ENCODE data around the gene TCEANC. TPM values are rescaled to one million over a fixed set of nuclear protein-coding genes. Genes with fewer than 3 reads are reported as not detected.

TCEANC gene
- total RNA-seq, 2 experiments from 2014 or later, result 1.2 to 1.6 TPM

DNA sequence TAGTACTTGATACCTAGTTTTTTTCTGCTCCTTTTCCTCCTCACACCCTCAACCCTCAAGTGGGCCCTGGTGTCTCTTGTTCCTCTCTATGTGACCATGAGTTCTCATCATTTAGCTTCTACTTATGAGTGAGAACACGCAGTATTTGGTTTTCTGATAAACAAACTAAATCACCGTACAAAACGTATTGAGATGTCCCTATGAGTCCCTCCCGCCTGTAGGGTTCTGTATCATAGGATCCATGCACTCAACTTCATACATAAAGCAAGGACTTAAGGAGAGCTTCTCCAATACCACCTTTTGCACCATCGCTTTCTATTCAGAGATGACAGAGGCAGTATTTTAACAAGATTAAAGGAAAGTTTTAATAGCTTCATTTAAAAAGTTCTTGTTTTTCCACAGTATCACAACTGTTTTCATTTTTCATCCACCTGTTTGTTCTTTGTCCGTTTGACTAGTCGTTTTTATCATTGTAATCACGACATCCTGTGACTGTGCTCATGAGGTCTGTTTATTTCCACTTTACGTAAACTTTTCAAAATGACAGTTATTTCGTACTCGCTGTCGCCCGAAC, 35.5 kb downstream of the TCEANC start:
- ChIA-PET CTCF (interaction anchor here (1.6 kb wide), 1 partner anchor 47 kb away, joined by 6 read pairs; the partner anchor contains the start of genes OFD1 and TRAPPC2), POLR2A (interaction anchor here (1.0 to 1.9 kb wide), 5 partner anchors 9 to 49 kb away, joined by 3 to 9 read pairs (median 5); partner anchors contain the start of genes OFD1 and TRAPPC2)

DNA sequence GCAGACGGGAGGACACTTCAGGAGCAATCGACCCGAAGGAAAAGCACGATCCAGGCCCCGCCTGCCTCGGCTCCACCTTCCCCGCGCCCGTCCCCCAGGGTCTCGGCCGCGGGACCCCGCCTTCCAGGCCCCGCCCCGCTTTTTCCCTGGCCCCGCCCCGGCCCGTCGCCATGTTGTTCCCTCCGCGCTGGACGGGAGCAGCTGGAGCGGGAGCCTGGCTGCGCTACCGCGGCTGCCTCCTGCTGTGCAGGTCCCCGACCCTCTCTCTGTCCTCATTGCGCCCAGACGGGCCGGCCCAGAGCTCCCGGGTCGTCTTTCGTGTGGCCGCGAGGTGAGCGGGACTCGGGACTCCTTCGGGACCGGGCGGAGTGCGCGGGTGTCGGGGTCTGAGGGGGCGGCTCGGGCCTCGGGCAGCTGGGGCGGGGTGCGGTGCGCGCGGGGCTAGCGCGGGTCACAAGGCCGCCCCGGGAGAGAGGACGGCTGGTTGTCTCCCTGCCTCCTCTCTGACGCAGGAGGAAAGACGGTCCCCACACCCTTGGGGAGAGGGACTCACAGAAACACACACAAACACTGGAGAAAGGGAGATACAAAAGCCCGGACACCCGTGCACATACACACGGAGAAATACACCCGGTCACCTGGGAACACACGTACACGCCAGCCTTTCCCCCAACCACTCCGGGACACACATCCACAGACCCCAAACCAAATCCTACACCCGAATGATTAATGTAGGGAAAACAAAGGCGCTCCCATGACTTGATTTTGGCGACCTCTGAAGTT, 36.2 kb downstream of the TCEANC start, which contains the start of gene RAB9A:
Gene RAB9A (plus strand): TSS at position 171 of the 783 bp plus-strand sequence. CDS start 19,619 bp downstream, outside the sequence.
- POLR2A ChIA-PET, result interaction anchor here (0.6 to 1.9 kb wide), 6 partner anchors 9 to 607 kb away, joined by 3 to 9 read pairs (median 4); partner anchors contain the start of genes OFD1 and TRAPPC2
- CTCF ChIA-PET, result interaction anchor here (1.6 kb wide), 1 partner anchor 46 kb away, joined by 6 read pairs; the partner anchor contains the start of genes OFD1 and TRAPPC2

DNA sequence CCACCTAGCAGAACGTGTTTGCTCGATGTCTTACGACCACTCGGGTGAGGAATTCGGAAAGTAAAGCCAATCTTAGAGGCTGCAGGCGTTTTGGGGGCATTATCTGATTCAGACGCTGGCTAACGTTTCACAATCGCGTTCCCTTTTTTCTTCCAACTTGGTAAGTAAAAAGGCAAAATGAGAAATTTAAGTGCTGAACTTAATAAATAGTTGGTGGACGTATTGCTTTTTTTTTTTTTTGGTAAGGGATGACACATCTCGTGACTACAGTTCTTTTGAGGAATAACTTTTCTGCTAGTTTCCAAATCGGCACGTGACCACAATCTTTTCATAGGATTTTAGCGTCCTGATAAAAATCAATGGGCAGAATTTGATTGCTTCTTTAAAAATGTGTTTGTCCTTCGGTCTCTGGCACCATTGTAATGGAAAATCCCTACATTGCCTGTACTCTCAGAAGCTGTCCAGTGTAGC, 36.8 kb downstream of the TCEANC start:
- ChIA-PET CTCF (interaction anchor here (0.7 kb wide), 1 partner anchor 769 kb away, joined by 4 read pairs; no protein-coding TSS in a partner anchor), POLR2A (interaction anchor here (0.6 to 1.5 kb wide), 5 partner anchors 8 to 608 kb away, joined by 3 to 6 read pairs (median 4); partner anchors contain the start of genes OFD1 and TRAPPC2)

DNA sequence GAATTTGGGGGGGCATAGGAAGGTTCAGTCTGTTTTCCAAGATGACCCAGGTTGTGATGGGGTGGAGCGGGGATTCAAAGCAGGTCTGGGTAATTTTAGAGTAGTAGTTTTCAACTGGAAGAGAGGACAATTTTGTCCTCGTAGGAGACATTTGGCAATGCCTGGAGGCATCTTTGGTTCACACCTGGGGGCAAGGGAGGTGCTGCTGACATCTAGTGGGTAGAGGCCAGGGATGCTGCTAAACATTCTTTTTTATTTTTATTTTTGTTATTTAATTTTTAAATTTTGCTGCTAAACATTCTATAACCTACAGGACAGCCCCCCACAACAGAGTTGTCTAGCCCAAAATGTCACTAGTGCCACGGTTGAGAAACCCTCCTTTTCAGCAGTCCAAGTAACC, 37.9 kb downstream of the TCEANC start:
- POLR2A ChIA-PET, result interaction anchor here (0.6 to 1.0 kb wide), 2 partner anchors 20 to 22 kb away, joined by 3 read pairs; no protein-coding TSS in a partner anchor
- CTCF ChIA-PET, result interaction anchor here (0.7 to 0.8 kb wide), 2 partner anchors 44 to 341 kb away, joined by 3 read pairs; partner anchors contain the start of genes OFD1 and TRAPPC2

GRCh38 chrX:13691841-13692371, 39.0 kb downstream of the TCEANC start:
- ChIA-PET POLR2A (interaction anchor here (1.0 kb wide), 1 partner anchor 23 kb away, joined by 3 read pairs; no protein-coding TSS in a partner anchor), CTCF (interaction anchor here (0.7 to 0.8 kb wide), 2 partner anchors 43 to 340 kb away, joined by 3 read pairs; partner anchors contain the start of genes OFD1 and TRAPPC2)

- POLR2A ChIA-PET, result no interaction called here
These were observed 39.9 kb downstream of the TCEANC start for GRCh38 chrX:13692771-13693231.

GRCh38 chrX:13693341-13693961, 40.5 kb downstream of the TCEANC start:
- ChIA-PET CTCF (interaction anchor here (0.8 kb wide), 1 partner anchor 31 kb away, joined by 3 read pairs; no protein-coding TSS in a partner anchor), POLR2A (no interaction called here)

More at GRCh38 chrX:13692771-13693231, 39.9 kb downstream of the TCEANC start:
- CTCF ChIA-PET, result no interaction called here

- ChIA-PET POLR2A (no interaction called here), CTCF (no interaction called here)
These were observed 41.4 kb downstream of the TCEANC start for GRCh38 chrX:13694359-13694758.

- ChIA-PET POLR2A (no interaction called here), CTCF (no interaction called here)
These were observed 42.0 kb downstream of the TCEANC start for GRCh38 chrX:13694983-13695382.

DNA sequence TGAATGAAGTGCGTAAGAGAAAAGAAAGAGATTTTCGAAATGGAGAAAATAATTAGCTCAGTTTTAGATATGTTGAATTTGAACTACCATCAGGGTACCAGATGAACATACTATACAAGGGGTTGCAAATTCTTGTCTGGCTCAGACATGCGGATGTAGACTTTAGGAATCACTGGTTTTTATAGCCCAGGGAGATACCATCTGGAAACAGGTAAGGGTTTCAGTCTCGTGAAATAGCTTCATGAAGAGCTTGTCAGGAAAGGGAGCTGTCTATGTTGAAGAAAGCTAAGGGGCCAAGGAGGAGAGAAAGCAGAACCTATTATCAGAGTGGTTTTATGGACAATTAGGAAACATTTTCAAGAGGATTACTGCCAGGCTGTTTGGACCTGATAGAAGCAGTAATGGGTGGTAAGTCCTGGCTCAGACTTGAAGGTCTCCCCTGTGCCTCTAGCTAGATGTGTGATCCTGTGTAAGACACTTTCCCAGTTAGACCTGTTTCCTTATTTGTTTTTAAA, 42.7 kb downstream of the TCEANC start:
- ChIA-PET CTCF (no interaction called here), POLR2A (no interaction called here)

- ChIA-PET POLR2A (interaction anchor here (0.7 kb wide), 2 partner anchors 9 to 33 kb away, joined by 5 read pairs; partner anchors contain the start of gene RAB9A), CTCF (interaction anchor here (0.5 kb wide), 1 partner anchor 20 kb away, joined by 4 read pairs; no protein-coding TSS in a partner anchor)
These were observed 44.5 kb downstream of the TCEANC start for GRCh38 chrX:13697455-13697854.

DNA sequence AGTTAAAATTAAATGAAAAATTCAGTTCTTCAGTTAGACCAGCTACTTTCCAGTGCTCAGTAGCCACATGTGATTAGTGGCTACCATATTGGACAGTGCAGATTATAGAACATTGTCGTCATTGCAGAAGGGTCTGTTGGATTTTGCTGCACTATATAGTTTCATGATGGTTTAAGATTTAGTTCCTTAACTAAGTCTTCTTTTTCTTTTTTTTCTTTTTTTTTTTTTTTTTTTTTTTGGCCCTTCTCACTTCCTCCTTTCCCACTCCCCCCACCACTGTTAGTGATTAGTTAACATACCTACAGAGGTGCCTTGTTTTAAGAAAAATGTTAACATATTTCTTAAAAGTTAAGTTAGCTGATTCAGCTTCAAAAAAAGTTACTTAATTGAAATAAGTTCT, 45.0 kb downstream of the TCEANC start:
- ChIA-PET POLR2A (interaction anchor here (0.7 kb wide), 3 partner anchors 9 to 743 kb away, joined by 5 to 7 read pairs (median 5); partner anchors contain the start of gene RAB9A), CTCF (no interaction called here)

DNA sequence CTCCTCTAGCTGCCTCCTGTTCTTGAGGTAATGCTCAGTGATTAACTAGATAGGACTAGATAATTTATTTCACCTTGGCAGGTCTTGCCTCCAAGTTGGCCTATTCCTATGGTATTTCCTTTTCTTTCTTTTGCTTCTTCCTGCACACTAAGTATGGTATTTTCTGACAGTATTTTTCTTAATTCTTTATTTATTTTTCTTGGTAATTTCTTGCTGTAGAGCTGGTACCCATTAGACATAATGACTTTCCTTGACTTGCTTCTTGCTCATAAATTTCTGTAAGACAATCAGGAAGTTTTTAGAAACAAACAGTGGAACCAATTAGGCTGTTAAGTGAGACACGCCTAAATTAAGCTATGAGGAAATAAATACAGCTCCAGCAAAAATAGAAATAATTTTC, 45.5 kb downstream of the TCEANC start:
- CTCF ChIA-PET, result no interaction called here
- POLR2A ChIA-PET, result interaction anchor here (0.7 kb wide), 1 partner anchor 743 kb away, joined by 7 read pairs; no protein-coding TSS in a partner anchor

- CTCF ChIA-PET, result no interaction called here
- POLR2A ChIA-PET, result no interaction called here
These were observed 46.4 kb downstream of the TCEANC start for GRCh38 chrX:13699183-13699826.

DNA sequence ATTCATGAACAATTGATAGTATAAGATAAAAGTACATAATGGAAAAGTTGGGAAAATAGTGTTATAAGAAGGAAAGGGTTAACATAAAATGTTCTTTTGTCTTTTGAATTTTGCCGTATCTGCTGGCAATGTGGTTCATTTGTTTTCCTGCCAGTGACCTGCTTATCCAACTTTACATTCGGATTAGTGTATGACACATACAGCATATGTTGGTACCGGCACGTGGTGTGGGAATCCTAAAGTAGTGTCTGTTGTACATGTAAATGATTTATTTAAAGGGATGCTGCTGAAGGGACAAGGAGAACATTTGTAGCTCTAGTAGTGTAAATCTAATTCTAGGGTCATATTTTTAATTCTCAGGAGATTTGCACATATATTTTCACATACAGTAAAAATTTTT, 47.4 kb downstream of the TCEANC start:
- CTCF ChIA-PET, result no interaction called here

GRCh38 chrX:13702111-13702789, 49.3 kb downstream of the TCEANC start:
- ChIA-PET POLR2A (no interaction called here), CTCF (no interaction called here)

More for the DNA sequence above, 47.4 kb downstream of the TCEANC start:
- POLR2A ChIA-PET, result no interaction called here

GRCh38 chrX:13703135-13703534, 50.2 kb downstream of the TCEANC start:
- ChIA-PET CTCF (no interaction called here), POLR2A (no interaction called here)

GRCh38 chrX:13703589-13703988, 50.6 kb downstream of the TCEANC start:
- POLR2A ChIA-PET, result no interaction called here
- CTCF ChIA-PET, result no interaction called here
